Liver (tissue), 3 donors: ENCODE results near the gene NUDT6.

ENCODE experiments used
- FOXA2 ChIP-seq: IDR thresholded peaks from 2 replicates; pipeline ENCODE4 v1.6.1; 2016; ENCODE audit warnings: antibody characterized with exemption
- HNF4A ChIP-seq, 2 donors: conservative IDR thresholded peaks; 2 replicates each; pipeline ENCODE4 v1.6.1; 2016; ENCODE audit warnings: antibody characterized with exemption in 2 of 2, mild to moderate bottlenecking in 2 of 2
- RAD21 ChIP-seq, 2 donors: IDR thresholded peaks; 2 replicates each; pipeline ENCODE4 v1.6.1; 2016; ENCODE audit warnings: antibody characterized with exemption in 2 of 2, mild to moderate bottlenecking in 2 of 2
- SP1 ChIP-seq: IDR thresholded peaks from 2 replicates; pipeline ENCODE4 v1.6.1; 2018; ENCODE audit warnings: antibody characterized with exemption, mild to moderate bottlenecking
- TAF1 ChIP-seq: conservative IDR thresholded peaks from 2 replicates; pipeline ENCODE4 v1.6.1; 2016; ENCODE audit warnings: antibody characterized with exemption, mild to moderate bottlenecking
- YY1 ChIP-seq: IDR thresholded peaks from 2 replicates; pipeline ENCODE4 v1.6.1; 2016; ENCODE audit warnings: antibody characterized with exemption, mild to moderate bottlenecking
- TF ChIP-seq, protein P1 (sequence below): fragments of 150-350 bp; IDR thresholded peaks from 2 replicates; pipeline ENCODE4 v1.5.1; 2017; ENCODE audit warnings: improper control_type of control experiment, low read depth, low read length; ENCODE audit not compliant: missing input control
- TF ChIP-seq, protein P2 (sequence below): IDR thresholded peaks from 2 replicates; pipeline ENCODE4 v1.6.1; 2016; ENCODE audit warnings: antibody characterized with exemption, mild to moderate bottlenecking
- TF ChIP-seq, protein P3 (sequence below): IDR thresholded peaks from 2 replicates; pipeline ENCODE4 v1.6.1; 2016; ENCODE audit warnings: antibody characterized with exemption
- donor health status: healthy.
- donor health status: healthy.

DNA sequence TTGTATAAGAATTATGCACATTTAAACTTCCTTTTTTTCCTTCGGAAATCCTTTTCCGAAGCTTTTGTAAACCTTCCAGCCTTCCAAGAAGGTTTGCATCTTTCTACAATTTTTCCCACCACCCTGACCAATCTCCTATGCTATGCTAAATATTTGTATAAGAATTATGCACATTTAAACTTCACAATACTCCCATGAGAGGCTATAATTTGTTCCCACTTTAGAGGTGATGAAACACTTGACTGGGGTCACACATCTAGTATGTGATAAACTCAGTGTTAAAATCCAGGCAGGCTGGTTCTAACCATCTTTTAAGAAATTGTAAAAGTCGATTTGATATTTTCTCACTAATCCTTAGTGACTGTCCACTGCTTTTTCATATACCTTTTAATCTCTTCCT lies 22.1 kb downstream of the NUDT6 start:
- TF ChIP-seq, protein P1, sequence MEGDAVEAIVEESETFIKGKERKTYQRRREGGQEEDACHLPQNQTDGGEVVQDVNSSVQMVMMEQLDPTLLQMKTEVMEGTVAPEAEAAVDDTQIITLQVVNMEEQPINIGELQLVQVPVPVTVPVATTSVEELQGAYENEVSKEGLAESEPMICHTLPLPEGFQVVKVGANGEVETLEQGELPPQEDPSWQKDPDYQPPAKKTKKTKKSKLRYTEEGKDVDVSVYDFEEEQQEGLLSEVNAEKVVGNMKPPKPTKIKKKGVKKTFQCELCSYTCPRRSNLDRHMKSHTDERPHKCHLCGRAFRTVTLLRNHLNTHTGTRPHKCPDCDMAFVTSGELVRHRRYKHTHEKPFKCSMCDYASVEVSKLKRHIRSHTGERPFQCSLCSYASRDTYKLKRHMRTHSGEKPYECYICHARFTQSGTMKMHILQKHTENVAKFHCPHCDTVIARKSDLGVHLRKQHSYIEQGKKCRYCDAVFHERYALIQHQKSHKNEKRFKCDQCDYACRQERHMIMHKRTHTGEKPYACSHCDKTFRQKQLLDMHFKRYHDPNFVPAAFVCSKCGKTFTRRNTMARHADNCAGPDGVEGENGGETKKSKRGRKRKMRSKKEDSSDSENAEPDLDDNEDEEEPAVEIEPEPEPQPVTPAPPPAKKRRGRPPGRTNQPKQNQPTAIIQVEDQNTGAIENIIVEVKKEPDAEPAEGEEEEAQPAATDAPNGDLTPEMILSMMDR = no peak
- TF ChIP-seq TAF1 (no peak), FOXA2 (no peak), RAD21 (IDR thresholded peaks at IDR 0.05) (no peak), SP1 (no peak), HNF4A (conservative IDR thresholded peaks at IDR 0.05) (no peak), YY1 (no peak)
- TF ChIP-seq, protein P2, sequence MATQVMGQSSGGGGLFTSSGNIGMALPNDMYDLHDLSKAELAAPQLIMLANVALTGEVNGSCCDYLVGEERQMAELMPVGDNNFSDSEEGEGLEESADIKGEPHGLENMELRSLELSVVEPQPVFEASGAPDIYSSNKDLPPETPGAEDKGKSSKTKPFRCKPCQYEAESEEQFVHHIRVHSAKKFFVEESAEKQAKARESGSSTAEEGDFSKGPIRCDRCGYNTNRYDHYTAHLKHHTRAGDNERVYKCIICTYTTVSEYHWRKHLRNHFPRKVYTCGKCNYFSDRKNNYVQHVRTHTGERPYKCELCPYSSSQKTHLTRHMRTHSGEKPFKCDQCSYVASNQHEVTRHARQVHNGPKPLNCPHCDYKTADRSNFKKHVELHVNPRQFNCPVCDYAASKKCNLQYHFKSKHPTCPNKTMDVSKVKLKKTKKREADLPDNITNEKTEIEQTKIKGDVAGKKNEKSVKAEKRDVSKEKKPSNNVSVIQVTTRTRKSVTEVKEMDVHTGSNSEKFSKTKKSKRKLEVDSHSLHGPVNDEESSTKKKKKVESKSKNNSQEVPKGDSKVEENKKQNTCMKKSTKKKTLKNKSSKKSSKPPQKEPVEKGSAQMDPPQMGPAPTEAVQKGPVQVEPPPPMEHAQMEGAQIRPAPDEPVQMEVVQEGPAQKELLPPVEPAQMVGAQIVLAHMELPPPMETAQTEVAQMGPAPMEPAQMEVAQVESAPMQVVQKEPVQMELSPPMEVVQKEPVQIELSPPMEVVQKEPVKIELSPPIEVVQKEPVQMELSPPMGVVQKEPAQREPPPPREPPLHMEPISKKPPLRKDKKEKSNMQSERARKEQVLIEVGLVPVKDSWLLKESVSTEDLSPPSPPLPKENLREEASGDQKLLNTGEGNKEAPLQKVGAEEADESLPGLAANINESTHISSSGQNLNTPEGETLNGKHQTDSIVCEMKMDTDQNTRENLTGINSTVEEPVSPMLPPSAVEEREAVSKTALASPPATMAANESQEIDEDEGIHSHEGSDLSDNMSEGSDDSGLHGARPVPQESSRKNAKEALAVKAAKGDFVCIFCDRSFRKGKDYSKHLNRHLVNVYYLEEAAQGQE = no peak
- TF ChIP-seq, protein P3, sequence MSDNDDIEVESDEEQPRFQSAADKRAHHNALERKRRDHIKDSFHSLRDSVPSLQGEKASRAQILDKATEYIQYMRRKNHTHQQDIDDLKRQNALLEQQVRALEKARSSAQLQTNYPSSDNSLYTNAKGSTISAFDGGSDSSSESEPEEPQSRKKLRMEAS = no peak
